GM21825 (cell line): ENCODE data around the gene NBR1.
"Not testable (repeated sequence)": the region's sequence is repeated elsewhere in the genome, so short reads cannot be mapped to it uniquely, and the experiment has no call there.

Source experiments
- ATAC-seq: cut with Tn5 transposase; IDR thresholded peaks from one replicate; pipeline ENCODE4 v1.9.1; 2021; ENCODE audit warnings: mild to moderate bottlenecking, moderate library complexity; ENCODE audit not compliant: unreplicated experiment

Gene NBR1

GRCh38 chr17:43240596-43241352 lies 69.8 kb downstream of the NBR1 start:
- not testable (repeated sequence) for ATAC-seq

GRCh38 chr17:43246456-43246855 lies 75.4 kb downstream of the NBR1 start:
- not testable (repeated sequence) for ATAC-seq
